AG09309 (cell line): ENCODE results near the gene TGFBR1.
"Not testable (repeated sequence)": the region's sequence is repeated elsewhere in the genome, so short reads cannot be mapped to it uniquely, and the experiment has no call there.

Experiments used
- DNase-seq: peaks from one replicate; pipeline ENCODE4 v3.0.0-alpha.2; 2010; ENCODE audit warnings: low read depth
- H3K4me3 ChIP-seq: 2 replicates; pipeline ENCODE4 v1.5.1; 2011; ENCODE audit warnings: mild to moderate bottlenecking, low read depth, low read length, moderate library complexity; ENCODE audit not compliant: control insufficient read depth
- CTCF ChIP-seq: IDR thresholded peaks from 2 replicates; pipeline ENCODE4 v1.5.1; 2011; ENCODE audit warnings: mild to moderate bottlenecking, low read depth, low read length, inconsistent platforms; ENCODE audit not compliant: insufficient read depth, control insufficient read depth; ENCODE audit errors: missing control alignments

The TGFBR1 gene

GRCh38 chr9:99189186-99189585 is 84.3 kb downstream of the TGFBR1 start:
- TF ChIP-seq CTCF, result no peak
- no peak overlapping the region for H3K4me3 ChIP-seq
- no peak for DNase-seq

- no peak for DNase-seq
- TF ChIP-seq CTCF, result no peak
Observed at GRCh38 chr9:99189887-99190596, 85.1 kb downstream of the TGFBR1 start.

GRCh38 chr9:99190597-99191283 is 85.8 kb downstream of the TGFBR1 start:
- TF ChIP-seq CTCF, result no peak
- no peak for DNase-seq
- H3K4me3 ChIP-seq, result no peak overlapping the region

More at GRCh38 chr9:99189887-99190596, 85.1 kb downstream of the TGFBR1 start:
- no peak overlapping the region for H3K4me3 ChIP-seq

- no peak for DNase-seq
- H3K4me3 ChIP-seq, result no peak overlapping the region
- no peak for TF ChIP-seq CTCF
Observed at GRCh38 chr9:99192786-99193465, 88.0 kb downstream of the TGFBR1 start.

- no peak for DNase-seq
- no peak overlapping the region for H3K4me3 ChIP-seq
- TF ChIP-seq CTCF, result no peak
Observed at GRCh38 chr9:99193466-99193821, 88.5 kb downstream of the TGFBR1 start.

- not testable (repeated sequence) for H3K4me3 ChIP-seq, DNase-seq
Observed at GRCh38 chr9:99196484-99196883, 91.6 kb downstream of the TGFBR1 start.

GRCh38 chr9:99197124-99197630 is 92.3 kb downstream of the TGFBR1 start:
- DNase-seq, result no peak
- no peak overlapping the region for H3K4me3 ChIP-seq
- TF ChIP-seq CTCF, result no peak
